ENCODE data around the gene ZEB1. TPM values are rescaled to one million over a fixed set of nuclear protein-coding genes. Genes with fewer than 3 reads are reported as not detected.

The ZEB1 gene
- total RNA-seq, 1 donor from 2014 or later: 75.5 TPM

- no peak for DNase-seq (ENCODE audit: missing footprints)
- intact Hi-C loops (cut with DNase I): loop anchor here (5.0 to 10.0 kb wide), 4 partner anchors 180 to 488 kb away; no protein-coding TSS in a partner anchor
- no peak for ATAC-seq
Measured at GRCh38 chr10:31317171-31317570, 1.8 kb upstream of the ZEB1 start.

DNA sequence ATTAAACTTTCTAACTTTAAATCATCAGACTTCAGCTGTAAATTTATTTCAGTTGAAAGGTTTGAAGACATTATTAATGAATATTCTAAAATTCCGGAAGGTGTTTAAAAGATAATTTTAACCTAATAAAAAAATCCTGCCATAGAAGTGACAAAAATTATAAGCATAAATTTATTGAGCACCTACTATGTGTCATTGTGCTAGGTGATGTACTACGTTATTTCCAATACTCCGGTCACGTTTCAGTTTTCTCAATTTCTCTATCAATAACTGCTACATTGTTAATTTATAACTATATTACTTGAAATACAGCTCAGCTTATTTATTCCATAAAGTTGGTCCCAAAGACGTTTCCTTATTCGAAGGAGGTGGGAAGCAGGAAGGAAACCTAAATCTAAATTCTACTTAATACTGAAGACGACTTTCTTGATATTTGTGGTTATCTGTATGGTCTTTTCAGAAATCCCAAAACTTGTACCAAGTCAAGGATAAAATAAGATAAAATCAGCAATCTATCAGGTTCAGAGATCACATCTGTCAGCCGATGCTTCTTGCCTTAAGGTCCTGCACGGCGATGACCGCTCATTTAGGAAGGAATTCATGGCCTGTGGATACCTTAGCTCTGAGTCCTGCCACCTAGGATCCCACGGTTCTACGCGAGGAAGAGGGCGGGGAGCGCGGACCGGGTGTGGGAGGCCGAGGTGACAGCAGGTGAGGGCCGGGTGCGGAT, 1.2 kb upstream of the ZEB1 start:
- intact Hi-C loops (cut with DNase I): loop anchor here (2.0 to 10.0 kb wide), 6 partner anchors 181 to 533 kb away; no protein-coding TSS in a partner anchor
- ATAC-seq (no peak), DNase-seq (ENCODE audit: missing footprints) (no peak)

DNA sequence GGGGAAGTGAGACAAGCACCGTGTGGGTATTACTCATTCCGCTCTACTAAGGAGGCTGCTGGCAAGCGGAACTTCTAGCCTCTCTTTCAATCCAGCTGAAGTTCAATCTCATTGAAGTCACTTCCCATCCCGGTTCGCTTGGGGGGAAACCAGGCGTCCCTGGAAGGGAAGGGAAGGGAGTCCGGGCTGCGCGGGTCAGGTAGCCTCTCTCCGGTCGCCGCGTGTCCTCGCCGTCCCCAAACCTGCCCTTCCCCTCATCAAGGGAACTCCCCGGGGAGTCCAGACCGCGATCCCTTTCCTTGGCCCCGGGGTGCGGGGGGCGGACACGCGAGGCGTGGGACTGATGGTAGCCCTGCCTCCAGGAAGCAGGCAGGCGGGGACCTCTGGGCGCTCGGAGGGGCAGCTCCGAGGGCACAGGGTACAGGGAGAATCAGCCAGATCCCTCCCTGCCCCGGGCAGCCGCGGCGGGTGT, 598 bp upstream of the ZEB1 start:
- intact Hi-C loops (cut with DNase I): loop anchor here (2.0 to 10.0 kb wide), 6 partner anchors 181 to 534 kb away; no protein-coding TSS in a partner anchor
- ATAC-seq (peak; percentile 58), DNase-seq (ENCODE audit: missing footprints) (peak; percentile 86)

DNA sequence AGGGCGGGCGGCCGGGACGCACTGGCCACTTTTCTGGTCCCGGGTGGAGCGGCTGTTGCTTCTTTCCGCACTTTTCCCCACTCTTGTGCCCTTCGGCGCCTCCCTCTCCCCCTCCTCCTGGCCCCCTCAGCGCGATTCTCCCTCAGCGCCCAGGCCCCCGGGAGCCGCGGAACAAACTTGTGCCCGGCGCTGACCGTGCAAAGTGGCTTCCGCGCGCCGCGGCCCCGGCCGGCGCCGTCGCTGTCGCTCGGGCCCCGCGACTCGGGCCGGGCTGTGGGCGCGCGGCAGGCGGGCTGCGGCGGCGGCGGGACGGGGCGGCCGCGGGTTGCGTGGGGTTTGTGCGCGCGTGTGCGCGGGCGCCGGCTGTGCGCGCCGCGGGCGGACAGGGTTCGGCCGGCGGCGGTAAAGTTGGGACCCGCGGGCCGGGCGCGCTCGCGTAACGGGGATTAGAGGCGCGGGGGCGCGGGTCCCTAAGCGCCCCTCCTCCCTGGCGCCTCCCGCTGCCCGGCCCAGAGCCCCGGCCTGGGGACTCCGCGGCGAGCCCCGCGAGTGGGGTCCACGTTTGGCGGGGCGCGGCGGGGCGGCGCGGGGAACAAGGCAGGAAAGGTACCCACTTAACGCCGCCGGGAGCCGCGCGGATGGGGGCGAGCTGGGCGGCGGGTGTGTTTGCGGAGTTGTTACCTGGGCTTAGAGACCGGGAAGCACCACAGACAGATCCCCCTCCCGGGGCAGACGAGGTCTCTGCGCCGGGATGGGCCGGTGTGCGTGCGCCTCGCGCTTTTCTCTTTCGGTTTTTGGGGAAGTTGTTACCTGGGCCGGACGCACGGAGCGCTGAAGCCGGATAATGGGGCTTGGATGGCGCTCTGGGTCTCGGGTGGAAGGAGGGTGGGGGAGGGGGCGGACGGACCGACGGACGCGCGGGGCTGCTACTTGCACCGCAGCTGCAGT, 860 bp downstream of the ZEB1 start:
- DNase-seq (ENCODE audit: missing footprints): peak; percentile 77
- intact Hi-C loops (cut with DNase I): loop anchor here (2.0 to 10.0 kb wide), 8 partner anchors 167 to 535 kb away; no protein-coding TSS in a partner anchor
- ATAC-seq: no peak

- intact Hi-C loops (cut with DNase I): loop anchor here (5.0 to 10.0 kb wide), 2 partner anchors 167 to 444 kb away; no protein-coding TSS in a partner anchor
- ATAC-seq (no peak), DNase-seq (ENCODE audit: missing footprints) (peak; percentile 74)
Measured at GRCh38 chr10:31320550-31321211, 1.7 kb downstream of the ZEB1 start.

GRCh38 chr10:31321396-31321941, 2.5 kb downstream of the ZEB1 start:
- no peak for ATAC-seq
- DNase-seq (ENCODE audit: missing footprints): no peak
- intact Hi-C loops (cut with DNase I): loop anchor here (5.0 to 10.0 kb wide), 2 partner anchors 166 to 443 kb away; no protein-coding TSS in a partner anchor

- DNase-seq (ENCODE audit: missing footprints) (no peak), ATAC-seq (no peak)
- intact Hi-C loops (cut with DNase I): loop anchor here (5.0 to 10.0 kb wide), 2 partner anchors 165 to 442 kb away; no protein-coding TSS in a partner anchor
Measured at GRCh38 chr10:31322647-31323046, 3.6 kb downstream of the ZEB1 start.

DNA sequence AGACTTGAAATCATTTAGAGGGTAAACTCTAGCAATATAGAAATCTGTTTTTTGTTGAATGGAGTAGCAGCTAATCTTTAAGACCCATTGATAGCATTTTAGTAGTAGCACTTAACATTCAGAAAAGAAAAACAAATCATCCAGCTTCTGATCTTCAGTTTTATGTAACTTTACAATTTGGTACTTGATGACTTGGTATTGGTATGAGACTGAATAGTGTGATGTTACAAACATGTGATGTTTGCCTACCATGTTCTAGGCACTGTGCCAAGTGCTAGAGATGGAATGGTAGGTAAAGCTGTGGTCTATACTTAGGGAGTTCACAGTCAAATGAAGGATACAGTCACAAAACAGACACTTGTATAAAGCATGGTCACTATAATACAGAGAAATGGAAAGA, 21.3 kb downstream of the ZEB1 start:
- DNase-seq (ENCODE audit: missing footprints) (no peak), ATAC-seq (no peak)
- intact Hi-C loops (cut with DNase I): loop anchor here (10.0 kb wide), 1 partner anchor 54 kb away; no protein-coding TSS in a partner anchor

- ATAC-seq: no peak
- DNase-seq (ENCODE audit: missing footprints): no peak
- intact Hi-C loops (cut with DNase I): loop anchor here (10.0 kb wide), 1 partner anchor 53 kb away; no protein-coding TSS in a partner anchor
Measured at GRCh38 chr10:31341552-31341951, 22.5 kb downstream of the ZEB1 start.

DNA sequence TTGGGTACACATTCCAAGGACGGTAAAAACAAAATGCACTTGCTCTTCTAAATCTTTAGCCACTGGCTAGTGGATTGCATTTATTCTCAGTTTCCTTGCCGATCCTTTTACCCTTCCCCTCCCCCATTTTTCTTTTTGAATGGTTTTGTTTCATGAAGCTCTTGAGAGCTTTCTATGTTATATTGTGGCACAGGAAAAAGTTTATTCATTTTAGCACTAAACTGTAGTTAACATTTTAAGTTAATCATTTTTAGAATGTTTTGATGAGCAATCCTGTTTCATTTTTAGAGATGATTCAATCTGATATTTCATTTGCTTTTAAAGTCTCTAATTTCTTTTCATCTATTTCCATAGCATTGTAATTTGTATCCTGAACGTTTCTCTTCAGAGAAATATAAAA, 24.0 kb downstream of the ZEB1 start:
- intact Hi-C loops (cut with DNase I): loop anchor here (10.0 kb wide), 1 partner anchor 52 kb away; no protein-coding TSS in a partner anchor
- no peak for ATAC-seq
- no peak for DNase-seq (ENCODE audit: missing footprints)

DNA sequence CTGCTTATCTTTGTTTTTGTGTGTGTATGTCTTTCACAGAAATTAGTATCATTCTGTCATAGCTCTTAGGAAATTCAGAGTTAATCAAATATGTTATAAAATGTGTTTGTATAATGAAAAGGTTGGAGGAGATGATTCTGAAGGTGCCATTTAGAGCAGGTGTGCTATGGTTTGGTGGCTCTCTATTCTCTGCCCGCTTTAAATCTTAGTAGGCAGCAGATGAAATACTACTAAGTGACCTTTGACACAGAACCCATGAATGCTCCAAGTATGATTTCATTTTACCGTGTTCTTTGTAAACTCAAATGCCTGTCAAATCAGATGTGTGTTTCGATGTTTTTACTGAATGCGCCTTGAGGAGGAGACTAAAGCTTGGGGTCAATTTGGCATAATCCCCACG, 24.5 kb downstream of the ZEB1 start:
- DNase-seq (ENCODE audit: missing footprints) (no peak), ATAC-seq (no peak)
- intact Hi-C loops (cut with DNase I): loop anchor here (10.0 kb wide), 1 partner anchor 51 kb away; no protein-coding TSS in a partner anchor

DNA sequence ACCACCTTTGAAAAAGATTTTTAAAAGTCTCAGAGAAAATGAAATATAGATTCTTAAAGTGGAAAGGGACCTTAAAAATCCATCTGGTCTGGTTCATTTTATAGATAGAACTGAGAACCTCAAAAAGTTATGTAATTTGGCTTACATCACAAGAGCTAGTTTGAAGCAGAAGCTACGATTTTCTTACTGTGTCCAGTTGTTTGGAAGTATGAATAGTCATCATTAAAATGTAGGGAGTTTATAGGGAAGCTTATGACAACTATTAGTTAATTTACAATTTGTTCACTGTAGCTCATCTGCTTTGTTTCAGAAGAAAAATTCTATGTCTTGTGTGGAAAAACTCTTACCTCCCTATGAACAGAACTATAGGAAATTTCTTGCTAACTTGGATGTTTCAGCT, 26.9 kb downstream of the ZEB1 start:
- intact Hi-C loops (cut with DNase I): loop anchor here (10.0 kb wide), 1 partner anchor 49 kb away; no protein-coding TSS in a partner anchor

DNA sequence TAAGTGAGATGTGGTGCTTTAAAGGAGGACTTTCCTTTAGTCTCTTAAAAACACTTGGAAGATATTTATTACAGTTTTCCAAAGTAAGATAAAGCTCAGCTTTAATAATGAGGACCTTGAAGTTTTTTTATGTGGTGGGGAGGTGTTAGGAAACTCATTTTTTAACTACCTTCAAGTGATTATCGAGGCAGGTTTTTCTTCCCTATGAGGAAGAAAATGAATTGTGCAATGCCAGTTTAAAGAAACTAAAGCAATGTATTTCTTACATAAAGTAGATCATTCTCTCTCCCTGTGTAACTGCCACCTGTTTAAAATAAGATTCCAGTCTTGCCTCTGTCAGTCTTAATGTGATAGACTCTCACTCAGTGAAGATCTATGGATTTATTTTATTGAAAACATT, 27.9 kb downstream of the ZEB1 start:
- ATAC-seq: no peak
- DNase-seq (ENCODE audit: missing footprints): no peak
- intact Hi-C loops (cut with DNase I): loop anchor here (10.0 kb wide), 1 partner anchor 48 kb away; no protein-coding TSS in a partner anchor

More for the DNA sequence above, 26.9 kb downstream of the ZEB1 start:
- DNase-seq (ENCODE audit: missing footprints) (no peak), ATAC-seq (no peak)

GRCh38 chr10:31347705-31348104, 28.7 kb downstream of the ZEB1 start:
- DNase-seq (ENCODE audit: missing footprints): no peak
- no peak for ATAC-seq
- intact Hi-C loops (cut with DNase I): loop anchor here (10.0 kb wide), 1 partner anchor 47 kb away; no protein-coding TSS in a partner anchor

DNA sequence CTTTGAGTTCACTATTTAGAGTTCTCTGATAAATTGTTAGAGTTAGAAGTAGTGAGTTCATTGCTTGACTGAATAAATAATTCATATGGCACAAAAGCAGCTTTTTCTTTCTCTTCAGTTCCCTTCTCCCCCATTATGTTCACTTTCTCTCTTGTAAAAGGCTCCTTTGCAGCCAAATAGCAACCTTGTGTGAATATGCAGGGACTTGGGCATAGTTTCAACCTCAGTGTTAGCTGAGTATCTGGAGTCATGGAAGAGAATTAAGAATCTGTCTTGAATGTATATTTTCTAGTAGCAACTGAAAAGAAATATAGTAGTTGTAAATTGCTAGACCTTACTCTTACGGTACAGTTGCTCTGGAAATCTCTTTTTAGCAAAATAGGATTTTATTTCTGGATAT, 31.9 kb downstream of the ZEB1 start:
- intact Hi-C loops (cut with DNase I): no loop called here
- ATAC-seq: no peak
- DNase-seq (ENCODE audit: missing footprints): no peak

- intact Hi-C loops (cut with DNase I): no loop called here
- ATAC-seq (no peak), DNase-seq (ENCODE audit: missing footprints) (no peak)
Measured at GRCh38 chr10:31352436-31353226, 33.6 kb downstream of the ZEB1 start.

DNA sequence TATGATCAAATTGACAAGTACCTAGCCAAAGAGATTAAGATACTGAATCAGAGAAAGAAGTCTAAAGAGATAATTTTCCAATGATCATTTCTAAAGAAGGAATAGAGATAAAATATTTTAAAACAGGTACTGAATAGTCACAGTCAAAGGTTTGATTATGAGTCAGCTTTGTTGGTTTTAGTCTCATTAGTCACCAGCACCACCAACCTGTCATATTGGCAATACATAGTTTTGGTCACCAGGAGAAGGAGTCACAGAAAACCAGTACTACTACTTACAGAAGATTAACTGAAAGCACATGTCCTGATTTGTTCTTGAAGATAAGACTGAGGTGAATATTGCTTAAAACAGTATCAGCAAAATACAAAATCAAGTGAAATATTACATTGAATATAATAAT, 34.6 kb downstream of the ZEB1 start:
- no peak for DNase-seq (ENCODE audit: missing footprints)
- no peak for ATAC-seq
- intact Hi-C loops (cut with DNase I): no loop called here

All from Right ventricle myocardium inferior (tissue), 1 donor.